NCI-H1048 (cell line): ENCODE data around the gene OR6C75.
"Not testable (repeated sequence)": the region's sequence is repeated elsewhere in the genome, so short reads cannot be mapped to it uniquely, and the experiment has no call there.

Experiments used
- DNase-seq: peaks from one replicate; lab custom pipeline; 2025; lab: John Stamatoyannopoulos, UW

OR6C75 gene

GRCh38 chr12:55362675-55363074 is at the start of gene OR6C75:
TSS of gene OR6C75 (plus strand) at chr12:55362975. CDS start at chr12:55365111, 2,136 bp downstream.
- no peak for DNase-seq

DNA sequence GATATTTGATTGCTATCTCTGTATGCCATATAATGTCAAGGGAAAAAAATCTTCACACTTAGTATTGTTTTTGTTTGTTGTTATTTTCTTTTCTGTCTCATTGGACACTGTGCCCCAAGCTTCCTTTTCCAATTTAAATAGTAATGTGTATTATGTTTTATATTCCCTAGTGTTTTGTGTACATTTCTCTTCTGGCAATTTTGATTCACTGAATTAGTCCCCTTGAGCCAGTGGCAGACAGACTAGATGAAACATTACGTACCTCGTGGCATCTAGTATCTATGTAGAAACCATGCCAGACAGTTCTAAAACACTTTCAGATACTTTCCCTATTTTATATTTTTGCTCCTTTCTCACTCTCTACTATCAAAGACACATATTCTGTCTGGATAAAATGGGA is 48.7 kb upstream of the OR6C75 start, which contains the start of gene OR6C1:
TSS of gene OR6C1 (plus strand) at position 301 of the 400 bp plus-strand sequence. CDS start 6,257 bp downstream, outside the sequence.
- DNase-seq, result no peak

- no peak for DNase-seq
Measured at GRCh38 chr12:55320201-55320600, 42.6 kb upstream of the OR6C75 start.

- DNase-seq, result not testable (repeated sequence)
Measured at GRCh38 chr12:55325801-55326200, 37.0 kb upstream of the OR6C75 start.

DNA sequence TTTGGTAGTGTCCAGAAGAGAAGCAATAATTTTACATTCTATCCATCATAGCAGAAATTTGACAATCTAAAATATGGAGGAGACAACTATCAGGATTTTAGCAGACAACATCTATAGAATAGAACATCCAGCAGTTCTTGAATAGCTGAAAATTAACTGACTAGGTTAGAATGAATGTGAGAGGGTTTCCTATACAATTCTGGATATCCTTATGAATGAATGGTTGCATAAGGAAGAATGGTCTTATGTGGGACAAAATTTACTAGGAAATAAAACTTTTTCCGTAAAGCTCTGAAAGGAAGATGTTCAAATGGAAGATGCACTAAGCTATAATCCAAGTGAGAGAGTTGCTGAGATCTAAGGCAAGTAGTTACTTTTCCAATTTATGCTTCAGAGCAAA is 32.3 kb upstream of the OR6C75 start, which contains the start of gene OR6C3:
TSS of gene OR6C3 (plus strand) at position 301 of the 400 bp plus-strand sequence. CDS start 955 bp downstream, outside the sequence.
- DNase-seq, result no peak

DNA sequence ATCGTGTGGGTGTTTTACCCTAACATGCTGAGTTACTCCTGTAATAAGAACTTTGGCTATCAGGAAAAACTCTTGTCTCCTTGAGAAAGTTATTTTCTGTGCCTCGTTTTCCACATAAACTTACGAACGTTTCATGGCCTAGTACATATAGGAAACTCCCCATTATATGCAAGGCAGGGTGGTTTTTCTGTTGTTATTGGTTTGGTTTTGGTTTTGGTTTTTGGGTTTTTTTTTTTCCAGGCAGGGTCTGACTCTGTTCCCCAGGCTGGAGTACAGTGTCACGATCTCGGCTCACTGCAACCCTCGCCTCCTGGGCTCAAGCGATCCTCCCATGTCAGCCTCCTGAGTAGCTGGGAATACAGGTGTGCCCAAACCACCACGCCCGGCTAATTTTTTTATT is 26.8 kb upstream of the OR6C75 start:
- no peak for DNase-seq

DNA sequence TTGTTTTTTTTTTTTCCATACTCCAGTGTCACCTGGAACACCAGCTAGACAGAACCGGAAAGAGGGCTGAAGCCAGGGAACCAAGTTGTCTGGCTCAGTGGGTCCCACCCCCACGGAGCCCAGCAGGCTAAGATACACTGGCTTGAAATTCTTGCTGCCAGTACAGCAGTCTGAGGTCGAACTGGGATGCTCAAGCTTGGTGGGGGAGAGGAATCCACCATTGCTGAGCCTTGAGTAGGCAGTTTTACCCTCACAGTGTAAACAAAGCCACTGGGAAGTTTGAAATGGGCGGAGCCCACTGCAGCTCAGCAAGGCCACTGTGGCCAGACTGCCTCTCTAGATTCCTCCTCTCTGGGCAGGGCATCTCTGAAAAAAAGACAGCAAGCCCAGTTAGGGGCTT is 7.4 kb upstream of the OR6C75 start:
- not testable (repeated sequence) for DNase-seq

DNA sequence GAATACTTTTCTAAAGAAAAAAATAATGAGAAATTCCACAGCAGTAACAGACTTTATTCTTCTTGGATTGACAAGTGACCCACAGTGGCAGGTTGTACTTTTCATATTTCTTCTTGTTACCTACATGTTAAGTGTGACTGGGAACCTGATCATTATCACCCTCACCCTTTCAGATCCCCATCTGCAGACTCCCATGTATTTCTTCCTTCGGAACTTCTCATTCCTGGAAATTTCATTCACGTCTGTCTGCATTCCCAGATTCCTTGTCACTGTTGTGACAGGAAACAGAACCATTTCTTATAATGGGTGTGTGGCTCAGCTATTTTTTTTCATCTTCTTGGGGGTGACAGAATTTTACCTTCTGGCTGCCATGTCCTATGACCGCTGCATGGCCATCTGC is 2.3 kb downstream of the OR6C75 start:
- DNase-seq, result no peak

DNA sequence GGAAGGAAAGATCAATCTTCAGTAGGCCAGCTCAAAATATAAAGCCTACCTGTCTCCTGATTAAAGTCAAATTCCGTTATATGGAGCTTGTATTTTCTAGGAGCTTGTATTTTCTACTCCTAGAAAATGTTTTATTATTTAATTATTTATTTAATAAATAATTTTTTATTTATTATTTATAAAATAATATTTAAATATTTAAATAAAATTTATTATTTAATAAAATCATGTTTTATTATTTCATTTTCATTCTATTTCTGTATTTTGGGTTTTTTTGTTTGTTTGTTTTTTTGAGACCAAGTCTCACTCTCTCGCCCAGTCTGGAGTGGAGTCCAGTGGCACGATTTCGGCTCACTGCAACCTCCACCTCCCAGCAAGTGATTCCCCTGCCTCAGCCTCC is 9.7 kb downstream of the OR6C75 start:
- DNase-seq, result no peak

GRCh38 chr12:55385891-55386290 is 23.1 kb downstream of the OR6C75 start:
- DNase-seq, result no peak

GRCh38 chr12:55392032-55392795 is 29.4 kb downstream of the OR6C75 start:
- no peak for DNase-seq

DNA sequence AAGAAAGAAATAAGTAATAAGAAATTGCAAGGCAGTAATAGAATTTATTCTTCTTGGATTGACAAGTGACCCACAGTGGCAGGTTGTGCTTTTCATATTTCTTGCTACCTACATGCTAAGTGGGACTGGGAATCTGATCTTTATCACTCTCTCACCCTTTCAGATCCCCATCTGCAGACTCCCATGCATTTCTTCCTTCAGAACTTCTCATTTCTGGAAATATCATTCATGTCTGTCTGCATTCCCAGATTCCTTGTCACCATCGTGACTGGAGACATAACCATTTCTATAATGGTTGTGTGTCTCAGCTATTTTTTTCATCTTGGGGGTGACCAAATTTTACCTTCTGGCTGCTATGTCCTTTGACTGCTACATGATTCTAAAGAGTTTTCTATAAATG is 33.6 kb downstream of the OR6C75 start:
- no peak for DNase-seq

GRCh38 chr12:55400229-55400628 is 37.5 kb downstream of the OR6C75 start, which contains the start of gene OR6C65:
TSS of gene OR6C65 (plus strand) at chr12:55400529. CDS start at chr12:55400529, 0 bp downstream.
- DNase-seq, result no peak

GRCh38 chr12:55407866-55408265 is 45.1 kb downstream of the OR6C75 start:
- no peak for DNase-seq

- DNase-seq, result not testable (repeated sequence)
Measured at GRCh38 chr12:55409133-55409532, 46.4 kb downstream of the OR6C75 start.

DNA sequence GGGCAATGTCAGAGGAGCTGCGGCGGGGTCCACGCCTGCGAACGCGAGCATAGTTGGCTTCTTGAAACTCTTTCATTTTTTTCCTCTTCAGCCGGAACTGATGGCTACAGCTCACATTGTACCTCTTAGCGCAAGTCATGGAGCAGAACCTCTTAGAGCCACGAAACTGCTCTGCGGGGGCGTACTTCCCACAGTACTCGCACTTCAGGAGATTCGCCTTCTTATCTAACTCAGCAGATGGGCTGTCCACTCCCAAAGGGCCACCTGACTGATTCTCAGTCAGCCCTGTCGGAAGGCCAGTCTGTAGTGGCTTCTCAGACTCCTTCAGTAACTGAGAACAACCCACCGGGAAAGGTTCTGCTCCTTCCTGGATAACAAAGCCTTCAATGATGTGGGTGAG is 49.4 kb downstream of the OR6C75 start:
- not testable (repeated sequence) for DNase-seq

DNA sequence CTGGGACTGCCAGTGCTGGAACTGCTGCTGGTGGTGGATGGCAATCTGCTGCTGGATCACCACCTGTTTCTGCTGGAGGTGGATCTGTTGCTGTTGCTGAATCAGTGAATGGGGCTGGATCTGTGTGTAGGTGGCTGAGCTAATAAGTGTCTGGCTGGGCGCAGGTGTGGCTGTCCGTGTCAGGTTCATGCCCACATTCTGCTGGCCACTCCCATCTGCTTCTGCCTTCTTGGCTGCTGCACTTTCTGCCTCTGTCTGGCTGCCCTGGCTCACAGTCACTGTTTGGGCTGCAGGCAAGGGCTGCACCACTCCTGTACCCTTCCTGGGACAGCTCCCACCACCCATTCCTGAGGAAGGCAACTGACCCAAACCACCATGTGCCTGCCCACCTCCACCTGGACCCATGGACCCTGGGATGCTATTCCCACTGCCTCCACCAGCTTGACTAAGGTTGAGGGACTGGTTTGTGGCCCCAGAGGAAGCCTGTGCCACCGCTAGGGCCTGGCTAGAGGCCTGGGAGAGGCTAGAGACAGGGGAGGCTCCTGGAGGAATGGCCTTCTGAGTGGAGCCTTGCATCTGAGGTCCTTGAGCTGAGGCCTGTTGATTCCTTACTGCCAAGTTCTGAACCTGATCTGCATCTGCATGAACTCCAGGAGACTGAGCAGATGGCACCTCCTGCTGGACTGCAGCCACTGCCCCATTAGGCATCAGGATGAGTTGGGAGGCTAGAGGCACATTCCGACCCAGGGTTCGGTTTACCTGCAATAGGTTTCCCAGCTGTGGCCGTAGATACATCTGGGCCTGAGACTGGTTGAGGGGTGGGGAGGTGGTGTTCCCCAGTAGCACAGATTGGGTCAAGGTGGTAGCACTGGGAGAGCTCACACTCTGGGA is 51.0 kb downstream of the OR6C75 start:
- DNase-seq, result not testable (repeated sequence)

GRCh38 chr12:55414396-55414823 is 51.6 kb downstream of the OR6C75 start:
- DNase-seq, result not testable (repeated sequence)

DNA sequence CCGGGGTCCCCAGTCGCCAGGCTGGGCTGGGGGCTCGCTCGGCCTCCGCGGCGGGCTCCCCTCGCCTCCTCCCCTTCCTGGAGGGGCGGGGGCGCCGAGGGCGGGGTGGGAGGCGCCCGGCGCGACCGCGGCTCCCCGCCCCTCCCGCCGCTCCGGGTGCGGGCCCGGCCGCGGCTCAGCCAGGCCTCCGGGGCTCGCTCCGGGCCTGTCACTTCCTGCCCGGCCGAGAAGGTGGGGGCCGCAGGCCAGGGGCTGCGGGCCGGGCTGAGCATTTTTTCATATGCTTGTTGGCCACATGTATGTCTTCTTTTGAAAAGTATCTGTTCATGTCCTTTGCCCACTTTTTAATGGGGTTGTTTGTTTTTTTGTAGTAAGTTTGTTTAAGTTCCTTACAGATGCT is 52.1 kb downstream of the OR6C75 start:
- DNase-seq, result not testable (repeated sequence)

DNA sequence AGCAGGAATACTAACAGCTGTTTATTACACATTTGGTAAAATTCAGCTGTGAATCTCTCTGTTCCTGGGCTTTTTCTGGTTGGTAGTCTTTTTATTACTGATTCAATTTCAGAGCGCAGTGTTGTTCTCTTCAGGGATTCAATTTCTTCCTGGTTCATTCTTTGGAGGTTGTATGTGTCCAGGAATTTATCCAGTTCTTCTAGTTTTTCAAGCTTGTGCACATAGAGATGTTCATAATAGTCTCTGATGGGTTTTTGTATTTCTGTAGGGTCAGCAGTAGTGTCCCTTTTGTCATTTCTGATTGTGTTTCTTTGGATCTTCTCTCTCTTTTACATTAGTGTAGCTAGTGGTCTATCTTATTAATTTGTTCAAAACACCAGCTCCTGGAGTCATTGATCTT is 54.2 kb downstream of the OR6C75 start:
- DNase-seq, result no peak
